HepG2 (cell line): ENCODE data around the gene TXNL4A. TPM values are rescaled to one million over a fixed set of nuclear protein-coding genes. Genes with fewer than 3 reads are reported as not detected.

ENCODE experiments used
- NR2F2 ChIP-seq: IDR thresholded peaks from 2 replicates; pipeline ENCODE4 v1.6.1; 2012; ENCODE audit warnings: low read depth, inconsistent platforms, borderline replicate concordance
- SIN3A ChIP-seq: IDR thresholded peaks from 2 replicates; pipeline ENCODE4 v1.6.1; 2011; ENCODE audit warnings: low read depth, mild to moderate bottlenecking, control low read depth, low read length, borderline replicate concordance
- ZNF224 ChIP-seq: sonication (generic); formaldehyde crosslinking; IDR thresholded peaks from 2 replicates; pipeline ENCODE4 v1.5.0; 2020; ENCODE audit warnings: mild to moderate bottlenecking, missing genetic modification reagents
- ZNF329 ChIP-seq: sonication (generic); formaldehyde crosslinking; IDR thresholded peaks from 2 replicates; pipeline ENCODE4 v1.9.0; 2021; ENCODE audit warnings: low read depth, mild to moderate bottlenecking, missing genetic modification reagents
- polyA plus RNA-seq, 8 experiments: library from polyadenylated mRNA; depleted of rRNA in 3 of 8; stranded (reverse) in 7 of 8; unstranded in 1 of 8; fragments of >200 nt; fragmentation: Illumina TruSeq in 4 of 8; extraction: Trizol in 4 of 8; gene quantifications; 2 replicates each; pipeline versions ENCODE4 v1.2.1 to v1.2.3, GENCODE V29; 2011 to 2016; ENCODE audit warnings: low read depth in 4 of 8, missing spikeins in 1 of 8, mixed read lengths in 1 of 8; ENCODE audit not compliant: insufficient read depth in 1 of 8
- total RNA-seq, 5 experiments: library from RNA; depleted of rRNA; stranded (reverse); fragments of >200 nt; fragmentation: Illumina TruSeq; extraction: Trizol; gene quantifications; 2 replicates each; pipeline ENCODE4 v1.2.3, GENCODE V29; 2016; ENCODE audit warnings: low read depth in 1 of 5
- TF ChIP-seq, protein P1 (sequence below): sonication (generic); formaldehyde crosslinking; IDR thresholded peaks from 2 replicates; pipeline ENCODE4 v1.5.1; 2020; ENCODE audit warnings: mild to moderate bottlenecking, missing genetic modification reagents, borderline replicate concordance
- TF ChIP-seq, protein P2 (sequence below): sonication (generic); formaldehyde crosslinking; IDR thresholded peaks from 2 replicates; pipeline ENCODE4 v1.4.0; 2020; ENCODE audit warnings: missing genetic modification reagents
- TF ChIP-seq, protein P3 (sequence below): sonication (generic); formaldehyde crosslinking; IDR thresholded peaks from 2 replicates; pipeline ENCODE4 v1.4.0; 2020; ENCODE audit warnings: mild to moderate bottlenecking, missing genetic modification reagents

Gene TXNL4A
- total and polyA plus RNA-seq, 2 of the 13 experiments (the other 11 are each of a cell fraction or from before 2014, with no cell fraction given): 172 to 202 TPM

DNA sequence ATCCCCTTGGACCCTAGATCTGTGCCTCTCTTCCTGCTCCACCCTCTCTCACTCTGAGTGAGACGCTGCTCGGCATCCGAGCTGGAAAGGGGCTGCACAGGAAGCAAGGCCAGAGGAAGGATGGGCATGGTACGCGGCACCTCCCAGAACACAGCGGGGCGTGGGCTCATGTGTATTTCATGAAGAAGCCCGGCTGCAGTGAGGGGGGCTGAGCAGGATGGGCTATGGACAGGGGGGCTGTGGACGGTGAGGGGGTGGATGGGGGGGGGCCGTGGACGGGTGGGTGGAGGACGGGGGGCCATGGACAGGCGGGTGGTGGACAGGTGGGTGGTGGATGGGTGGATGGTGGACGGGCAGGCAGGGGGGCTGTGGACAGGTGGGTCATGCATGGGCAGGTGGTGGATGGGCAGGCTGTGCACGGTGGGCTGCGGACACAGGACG is 65.4 kb downstream of the TXNL4A start (continued):
- TF ChIP-seq, protein P1, sequence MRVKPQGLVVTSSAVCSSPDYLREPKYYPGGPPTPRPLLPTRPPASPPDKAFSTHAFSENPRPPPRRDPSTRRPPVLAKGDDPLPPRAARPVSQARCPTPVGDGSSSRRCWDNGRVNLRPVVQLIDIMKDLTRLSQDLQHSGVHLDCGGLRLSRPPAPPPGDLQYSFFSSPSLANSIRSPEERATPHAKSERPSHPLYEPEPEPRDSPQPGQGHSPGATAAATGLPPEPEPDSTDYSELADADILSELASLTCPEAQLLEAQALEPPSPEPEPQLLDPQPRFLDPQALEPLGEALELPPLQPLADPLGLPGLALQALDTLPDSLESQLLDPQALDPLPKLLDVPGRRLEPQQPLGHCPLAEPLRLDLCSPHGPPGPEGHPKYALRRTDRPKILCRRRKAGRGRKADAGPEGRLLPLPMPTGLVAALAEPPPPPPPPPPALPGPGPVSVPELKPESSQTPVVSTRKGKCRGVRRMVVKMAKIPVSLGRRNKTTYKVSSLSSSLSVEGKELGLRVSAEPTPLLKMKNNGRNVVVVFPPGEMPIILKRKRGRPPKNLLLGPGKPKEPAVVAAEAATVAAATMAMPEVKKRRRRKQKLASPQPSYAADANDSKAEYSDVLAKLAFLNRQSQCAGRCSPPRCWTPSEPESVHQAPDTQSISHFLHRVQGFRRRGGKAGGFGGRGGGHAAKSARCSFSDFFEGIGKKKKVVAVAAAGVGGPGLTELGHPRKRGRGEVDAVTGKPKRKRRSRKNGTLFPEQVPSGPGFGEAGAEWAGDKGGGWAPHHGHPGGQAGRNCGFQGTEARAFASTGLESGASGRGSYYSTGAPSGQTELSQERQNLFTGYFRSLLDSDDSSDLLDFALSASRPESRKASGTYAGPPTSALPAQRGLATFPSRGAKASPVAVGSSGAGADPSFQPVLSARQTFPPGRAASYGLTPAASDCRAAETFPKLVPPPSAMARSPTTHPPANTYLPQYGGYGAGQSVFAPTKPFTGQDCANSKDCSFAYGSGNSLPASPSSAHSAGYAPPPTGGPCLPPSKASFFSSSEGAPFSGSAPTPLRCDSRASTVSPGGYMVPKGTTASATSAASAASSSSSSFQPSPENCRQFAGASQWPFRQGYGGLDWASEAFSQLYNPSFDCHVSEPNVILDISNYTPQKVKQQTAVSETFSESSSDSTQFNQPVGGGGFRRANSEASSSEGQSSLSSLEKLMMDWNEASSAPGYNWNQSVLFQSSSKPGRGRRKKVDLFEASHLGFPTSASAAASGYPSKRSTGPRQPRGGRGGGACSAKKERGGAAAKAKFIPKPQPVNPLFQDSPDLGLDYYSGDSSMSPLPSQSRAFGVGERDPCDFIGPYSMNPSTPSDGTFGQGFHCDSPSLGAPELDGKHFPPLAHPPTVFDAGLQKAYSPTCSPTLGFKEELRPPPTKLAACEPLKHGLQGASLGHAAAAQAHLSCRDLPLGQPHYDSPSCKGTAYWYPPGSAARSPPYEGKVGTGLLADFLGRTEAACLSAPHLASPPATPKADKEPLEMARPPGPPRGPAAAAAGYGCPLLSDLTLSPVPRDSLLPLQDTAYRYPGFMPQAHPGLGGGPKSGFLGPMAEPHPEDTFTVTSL (CRISPR knock-in tag): no peak
- no peak for TF ChIP-seq ZNF329 (CRISPR knock-in tag)
- no peak for TF ChIP-seq NR2F2
- TF ChIP-seq, protein P2, sequence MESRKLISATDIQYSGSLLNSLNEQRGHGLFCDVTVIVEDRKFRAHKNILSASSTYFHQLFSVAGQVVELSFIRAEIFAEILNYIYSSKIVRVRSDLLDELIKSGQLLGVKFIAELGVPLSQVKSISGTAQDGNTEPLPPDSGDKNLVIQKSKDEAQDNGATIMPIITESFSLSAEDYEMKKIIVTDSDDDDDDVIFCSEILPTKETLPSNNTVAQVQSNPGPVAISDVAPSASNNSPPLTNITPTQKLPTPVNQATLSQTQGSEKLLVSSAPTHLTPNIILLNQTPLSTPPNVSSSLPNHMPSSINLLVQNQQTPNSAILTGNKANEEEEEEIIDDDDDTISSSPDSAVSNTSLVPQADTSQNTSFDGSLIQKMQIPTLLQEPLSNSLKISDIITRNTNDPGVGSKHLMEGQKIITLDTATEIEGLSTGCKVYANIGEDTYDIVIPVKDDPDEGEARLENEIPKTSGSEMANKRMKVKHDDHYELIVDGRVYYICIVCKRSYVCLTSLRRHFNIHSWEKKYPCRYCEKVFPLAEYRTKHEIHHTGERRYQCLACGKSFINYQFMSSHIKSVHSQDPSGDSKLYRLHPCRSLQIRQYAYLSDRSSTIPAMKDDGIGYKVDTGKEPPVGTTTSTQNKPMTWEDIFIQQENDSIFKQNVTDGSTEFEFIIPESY (CRISPR knock-in tag): no peak
- no peak for TF ChIP-seq ZNF224 (CRISPR knock-in tag)
- TF ChIP-seq, protein P3, sequence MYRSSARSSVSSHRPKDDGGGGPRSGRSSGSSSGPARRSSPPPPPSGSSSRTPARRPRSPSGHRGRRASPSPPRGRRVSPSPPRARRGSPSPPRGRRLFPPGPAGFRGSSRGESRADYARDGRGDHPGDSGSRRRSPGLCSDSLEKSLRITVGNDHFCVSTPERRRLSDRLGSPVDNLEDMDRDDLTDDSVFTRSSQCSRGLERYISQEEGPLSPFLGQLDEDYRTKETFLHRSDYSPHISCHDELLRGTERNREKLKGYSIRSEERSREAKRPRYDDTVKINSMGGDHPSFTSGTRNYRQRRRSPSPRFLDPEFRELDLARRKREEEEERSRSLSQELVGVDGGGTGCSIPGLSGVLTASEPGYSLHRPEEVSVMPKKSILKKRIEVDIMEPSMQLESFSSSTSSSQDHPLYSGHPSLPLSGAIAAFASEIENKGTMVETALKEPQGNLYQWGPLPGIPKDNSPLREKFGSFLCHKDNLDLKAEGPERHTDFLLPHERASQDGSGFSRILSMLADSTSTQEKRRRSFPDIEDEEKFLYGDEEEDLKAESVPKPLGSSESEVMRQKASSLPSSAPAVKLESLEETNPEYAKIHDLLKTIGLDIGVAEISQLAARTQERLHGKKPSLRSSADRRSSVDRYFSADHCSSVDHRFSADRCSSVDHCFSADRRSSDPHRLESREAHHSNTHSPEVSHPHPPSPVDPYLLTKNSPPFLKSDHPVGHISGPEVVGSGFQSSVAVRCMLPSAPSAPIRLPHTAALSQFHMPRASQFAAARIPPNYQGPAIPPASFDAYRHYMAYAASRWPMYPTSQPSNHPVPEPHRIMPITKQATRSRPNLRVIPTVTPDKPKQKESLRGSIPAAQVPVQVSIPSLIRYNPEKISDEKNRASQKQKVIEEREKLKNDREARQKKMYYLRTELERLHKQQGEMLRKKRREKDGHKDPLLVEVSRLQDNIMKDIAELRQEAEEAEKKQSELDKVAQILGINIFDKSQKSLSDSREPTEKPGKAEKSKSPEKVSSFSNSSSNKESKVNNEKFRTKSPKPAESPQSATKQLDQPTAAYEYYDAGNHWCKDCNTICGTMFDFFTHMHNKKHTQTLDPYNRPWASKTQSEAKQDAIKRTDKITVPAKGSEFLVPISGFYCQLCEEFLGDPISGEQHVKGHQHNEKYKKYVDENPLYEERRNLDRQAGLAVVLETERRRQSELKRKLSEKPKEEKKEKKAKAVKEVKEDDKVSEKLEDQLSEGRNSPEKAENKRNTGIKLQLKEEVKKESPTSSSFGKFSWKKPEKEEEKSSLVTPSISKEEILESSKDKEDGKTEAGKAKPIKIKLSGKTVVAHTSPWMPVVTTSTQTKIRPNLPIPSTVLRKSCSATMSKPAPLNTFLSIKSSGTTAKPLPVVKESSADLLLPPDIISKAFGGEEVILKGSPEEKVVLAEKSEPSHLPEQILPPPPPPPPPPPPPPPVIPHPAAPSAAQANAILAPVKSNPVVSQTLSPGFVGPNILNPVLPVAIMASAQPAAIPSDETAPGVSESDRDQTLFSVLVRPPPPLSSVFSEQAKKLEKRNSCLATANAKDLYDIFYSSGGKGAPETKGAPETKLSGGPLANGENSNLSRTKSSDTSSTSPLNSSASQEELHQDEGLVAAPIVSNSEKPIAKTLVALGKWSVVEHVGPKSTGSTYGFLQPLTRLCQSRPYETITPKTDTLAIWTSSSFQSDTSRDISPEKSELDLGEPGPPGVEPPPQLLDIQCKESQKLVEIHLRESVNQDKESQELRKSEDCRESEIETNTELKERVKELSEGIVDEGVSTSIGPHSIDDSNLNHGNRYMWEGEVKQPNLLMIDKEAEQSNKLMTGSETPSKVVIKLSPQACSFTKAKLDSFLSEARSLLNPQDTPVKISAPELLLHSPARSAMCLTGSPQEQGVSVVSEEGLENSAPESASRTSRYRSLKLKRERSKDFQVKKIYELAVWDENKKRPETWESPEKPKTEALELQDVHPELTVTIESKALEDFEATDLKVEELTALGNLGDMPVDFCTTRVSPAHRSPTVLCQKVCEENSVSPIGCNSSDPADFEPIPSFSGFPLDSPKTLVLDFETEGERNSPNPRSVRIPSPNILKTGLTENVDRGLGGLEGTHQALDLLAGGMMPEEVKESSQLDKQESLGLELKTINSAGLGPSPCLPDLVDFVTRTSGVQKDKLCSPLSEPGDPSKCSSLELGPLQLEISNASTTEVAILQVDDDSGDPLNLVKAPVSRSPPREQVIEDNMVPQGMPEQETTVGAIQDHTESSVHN (CRISPR knock-in tag): no peak
- TF ChIP-seq SIN3A: no peak
